Calu3 (cell line): ENCODE results near the gene CAPN8. TPM values are rescaled to one million over a fixed set of nuclear protein-coding genes. Genes with fewer than 3 reads are reported as not detected.
A peak's percentile ranks its signal among the peaks of the same experiment; 100 is the strongest.

Source experiments
- BruUV-seq: library from RNA; stranded (reverse); fragments of 400-500 nt; replicated peaks from 2 replicates; lab custom pipeline; 2021; lab: Mats Ljungman, UMichigan
- CTCF ChIA-PET: fragments of 300-600 bp; sonication (Branson Sonifier 250); formaldehyde crosslinking; loops from one replicate; lab custom pipeline; 2022; ENCODE audit warnings: antibody characterized with exemption; lab: Charles Lee
- DNase-seq: peaks from one replicate; pipeline ENCODE4 v3.0.0; 2022
- H3K27ac Mint-ChIP-seq: one replicate; pipeline ENCODE4 v1.8.0; 2022; ENCODE audit warnings: mixed read lengths; ENCODE audit not compliant: unreplicated experiment
- H3K27me3 Mint-ChIP-seq: one replicate; pipeline ENCODE4 v1.8.0; 2022; ENCODE audit warnings: mixed read lengths; ENCODE audit not compliant: unreplicated experiment
- H3K36me3 Mint-ChIP-seq: one replicate; pipeline ENCODE4 v1.8.0; 2022; ENCODE audit warnings: mild to moderate bottlenecking, moderate library complexity, mixed read lengths; ENCODE audit not compliant: insufficient read depth, unreplicated experiment
- H3K4me1 Mint-ChIP-seq: one replicate; pipeline ENCODE4 v1.8.0; 2022; ENCODE audit warnings: mild to moderate bottlenecking, low read depth, mixed read lengths; ENCODE audit not compliant: unreplicated experiment
- H3K4me3 Mint-ChIP-seq: one replicate; pipeline ENCODE4 v1.8.0; 2022; ENCODE audit warnings: mild to moderate bottlenecking, low read depth, moderate library complexity, mixed read lengths; ENCODE audit not compliant: unreplicated experiment
- H3K9me3 Mint-ChIP-seq: one replicate; pipeline ENCODE4 v1.8.0; 2022; ENCODE audit warnings: low read depth, mixed read lengths; ENCODE audit not compliant: unreplicated experiment
- intact Hi-C: fragments of 100-400 bp; cut with micrococcal nuclease; formaldehyde crosslinking; loops from one replicate; pipeline ENCODE4 v1.10.0; 2022; ENCODE audit not compliant: unreplicated experiment
- total RNA-seq: library from RNA; stranded (reverse); gene quantifications from 2 replicates; pipeline ENCODE4 v1.2.3, GENCODE V29; 2022
- TF ChIP-seq, protein P1 (sequence below): fragments of 200-600 bp; IDR thresholded peaks from one replicate; pipeline ENCODE4 v1.8.0; 2022; ENCODE audit warnings: antibody characterized with exemption; ENCODE audit not compliant: unreplicated experiment

Gene CAPN8
- total RNA-seq, 1 experiment from 2014 or later = 108 TPM

DNA sequence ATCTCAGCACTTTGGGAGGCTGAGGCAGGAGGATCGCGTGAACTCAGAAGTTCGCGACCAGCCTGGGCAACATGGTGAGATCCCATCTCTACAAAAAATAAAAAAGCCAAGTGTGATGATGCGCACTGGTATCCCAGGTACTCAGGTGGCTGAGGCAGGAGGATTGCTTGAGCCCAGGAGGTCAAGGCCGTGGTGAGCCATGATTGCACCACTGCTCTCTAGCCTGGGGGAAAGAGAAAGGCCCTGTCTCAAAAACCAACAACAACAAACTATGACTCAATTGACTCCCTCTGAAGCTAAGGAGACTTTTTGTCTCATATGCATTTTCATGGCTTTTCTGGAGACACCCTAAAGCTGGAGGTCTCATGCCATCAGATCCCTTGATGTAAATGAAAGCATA lies 153.4 kb downstream of the CAPN8 start:
- Mint-ChIP-seq H3K4me3 (no peak overlapping the region), H3K27ac (no peak overlapping the region), H3K27me3 (peaks cover 64% of the 10 kb centered on the region), H3K4me1 (no peaks in the 10 kb centered on the region), H3K36me3 (no peaks in the 10 kb centered on the region), H3K9me3 (no peaks in the 10 kb centered on the region)
- intact Hi-C loops = no loop called here
- BruUV-seq = no TSS peak
- DNase-seq = no peak
- CTCF ChIA-PET = no interaction called here
- TF ChIP-seq, protein P1, sequence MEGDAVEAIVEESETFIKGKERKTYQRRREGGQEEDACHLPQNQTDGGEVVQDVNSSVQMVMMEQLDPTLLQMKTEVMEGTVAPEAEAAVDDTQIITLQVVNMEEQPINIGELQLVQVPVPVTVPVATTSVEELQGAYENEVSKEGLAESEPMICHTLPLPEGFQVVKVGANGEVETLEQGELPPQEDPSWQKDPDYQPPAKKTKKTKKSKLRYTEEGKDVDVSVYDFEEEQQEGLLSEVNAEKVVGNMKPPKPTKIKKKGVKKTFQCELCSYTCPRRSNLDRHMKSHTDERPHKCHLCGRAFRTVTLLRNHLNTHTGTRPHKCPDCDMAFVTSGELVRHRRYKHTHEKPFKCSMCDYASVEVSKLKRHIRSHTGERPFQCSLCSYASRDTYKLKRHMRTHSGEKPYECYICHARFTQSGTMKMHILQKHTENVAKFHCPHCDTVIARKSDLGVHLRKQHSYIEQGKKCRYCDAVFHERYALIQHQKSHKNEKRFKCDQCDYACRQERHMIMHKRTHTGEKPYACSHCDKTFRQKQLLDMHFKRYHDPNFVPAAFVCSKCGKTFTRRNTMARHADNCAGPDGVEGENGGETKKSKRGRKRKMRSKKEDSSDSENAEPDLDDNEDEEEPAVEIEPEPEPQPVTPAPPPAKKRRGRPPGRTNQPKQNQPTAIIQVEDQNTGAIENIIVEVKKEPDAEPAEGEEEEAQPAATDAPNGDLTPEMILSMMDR = no peak

DNA sequence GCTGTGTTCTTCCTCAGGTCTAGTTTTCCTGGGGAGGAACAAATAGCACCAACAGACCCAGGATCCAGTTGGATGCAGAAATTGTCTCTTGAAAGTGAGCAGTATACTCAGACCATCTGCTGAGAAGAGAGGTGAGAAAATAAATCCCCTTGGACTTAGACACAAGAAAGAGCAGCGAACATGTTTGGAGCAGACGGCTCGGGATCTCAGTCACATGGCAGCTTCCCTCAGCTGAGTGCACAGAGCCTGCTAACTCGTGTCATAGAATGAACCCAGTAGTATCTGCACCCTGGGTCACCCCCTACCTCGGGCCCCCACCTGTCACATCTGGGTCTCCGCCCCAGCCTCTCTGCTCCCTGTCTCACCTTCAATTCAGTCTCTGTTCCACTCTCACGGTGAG lies 156.7 kb downstream of the CAPN8 start:
- CTCF ChIA-PET = no interaction called here
- TF ChIP-seq, protein P1 = no peak
- intact Hi-C loops = no loop called here
- Mint-ChIP-seq H3K4me3 (no peak overlapping the region), H3K4me1 (no peaks in the 10 kb centered on the region), H3K9me3 (no peaks in the 10 kb centered on the region), H3K36me3 (no peaks in the 10 kb centered on the region), H3K27me3 (peaks cover 33% of the 10 kb centered on the region), H3K27ac (no peak overlapping the region)
- DNase-seq = no peak
- BruUV-seq = no TSS peak

DNA sequence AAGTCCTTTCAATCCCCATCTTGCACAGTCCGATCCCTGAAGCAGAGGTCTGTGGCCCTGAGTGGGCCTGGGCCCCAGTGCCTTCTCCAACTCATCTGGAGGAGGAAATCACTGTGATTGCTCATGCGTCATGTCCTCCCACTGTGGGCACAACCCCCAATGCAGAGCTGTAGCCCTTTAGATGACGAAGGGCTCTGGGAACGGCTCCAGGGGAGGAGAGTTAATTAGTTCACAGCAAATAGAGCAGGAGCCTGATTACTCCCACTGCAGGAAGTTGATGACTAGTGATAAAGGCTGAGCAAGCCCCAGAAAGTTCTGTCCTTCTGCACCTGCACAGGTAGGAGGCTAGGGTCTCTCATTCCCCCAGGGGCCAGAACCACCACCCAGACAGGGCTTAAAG lies 160.8 kb downstream of the CAPN8 start:
- no peak overlapping the region for H3K27ac Mint-ChIP-seq
- H3K4me1 Mint-ChIP-seq = no peaks in the 10 kb centered on the region
- intact Hi-C loops = no loop called here
- no TSS peak for BruUV-seq
- no peaks in the 10 kb centered on the region for H3K36me3 Mint-ChIP-seq
- DNase-seq = peak; percentile 11
- H3K4me3 Mint-ChIP-seq = no peak overlapping the region
- CTCF ChIA-PET = no interaction called here
- TF ChIP-seq, protein P1 = no peak
- no peaks in the 10 kb centered on the region for H3K9me3 Mint-ChIP-seq
- peaks cover 23% of the 10 kb centered on the region for H3K27me3 Mint-ChIP-seq

DNA sequence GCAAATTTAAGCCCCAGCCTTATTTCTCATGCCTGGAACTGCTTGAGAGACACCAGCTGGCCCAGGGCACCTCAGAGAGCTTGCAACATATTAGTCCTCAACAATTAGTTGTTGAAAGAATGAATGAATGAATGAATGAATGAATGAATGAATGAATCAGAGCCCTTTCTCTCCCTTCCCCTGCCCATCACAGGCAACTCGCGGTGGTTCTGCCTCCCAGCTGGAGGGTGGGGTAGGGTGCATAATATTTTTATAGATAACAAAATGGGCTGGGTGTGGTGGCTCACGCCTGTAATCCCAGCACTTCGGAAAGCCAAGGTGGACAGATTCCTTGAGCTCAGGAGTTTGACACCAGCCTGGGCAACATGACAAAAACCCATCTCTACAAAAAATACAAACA lies 162.2 kb downstream of the CAPN8 start:
- TF ChIP-seq, protein P1 = no peak

More for the DNA sequence above, 162.2 kb downstream of the CAPN8 start:
- Mint-ChIP-seq H3K4me1 (no peaks in the 10 kb centered on the region), H3K27me3 (peaks cover 9% of the 10 kb centered on the region), H3K4me3 (no peak overlapping the region), H3K9me3 (no peaks in the 10 kb centered on the region), H3K27ac (no peak overlapping the region), H3K36me3 (no peaks in the 10 kb centered on the region)
- no TSS peak for BruUV-seq
- DNase-seq = no peak
- intact Hi-C loops = no loop called here
- CTCF ChIA-PET = interaction anchor here (0.9 kb wide), 1 partner anchor 369 kb away, joined by 3 read pairs; no protein-coding TSS in a partner anchor
